Epithelial cell of proximal tubule (primary cell): Measurements from ENCODE around the gene LAGE3. TPM values are rescaled to one million over a fixed set of nuclear protein-coding genes. Genes with fewer than 3 reads are reported as not detected.
"Not testable (repeated sequence)": the region's sequence is repeated elsewhere in the genome, so short reads cannot be mapped to it uniquely, and the experiment has no call there.

Experiments used
- DNase-seq: peaks from one replicate; pipeline ENCODE4 v3.0.0-alpha.2; 2011; ENCODE audit warnings: low read depth
- H3K4me3 ChIP-seq: 2 replicates; pipeline ENCODE4 v1.5.1; 2011; ENCODE audit warnings: low read depth, mild to moderate bottlenecking, low read length
- total RNA-seq: library from RNA; depleted of rRNA; stranded (reverse); fragments of >200 nt; gene quantifications from 2 replicates; pipeline ENCODE4 v1.2.3, GENCODE V29; 2015
- TF ChIP-seq, protein P1 (sequence below): conservative IDR thresholded peaks from 2 replicates; pipeline ENCODE4 v1.5.1; 2012; ENCODE audit warnings: low read depth, mild to moderate bottlenecking, low read length

Gene LAGE3
- total RNA-seq, 1 donor from 2014 or later = 23.0 TPM

DNA sequence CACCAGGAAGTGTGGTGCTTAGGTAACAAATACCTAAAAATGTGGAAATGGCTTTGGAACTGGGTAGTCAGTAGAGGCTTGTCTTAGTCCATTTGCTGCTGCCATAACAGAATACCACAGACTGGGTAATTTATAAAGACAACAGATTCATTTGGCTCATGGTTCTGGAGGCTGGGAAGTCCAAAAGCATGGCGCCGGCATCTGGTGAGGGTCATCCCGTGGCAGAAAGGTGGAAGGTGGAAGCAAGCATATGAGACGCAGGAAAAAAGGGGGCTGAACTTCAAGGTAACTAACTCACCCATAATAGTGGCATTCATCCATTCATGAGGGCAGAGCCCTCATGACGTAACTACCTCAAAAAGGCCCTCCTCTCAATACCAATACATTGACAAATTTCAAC is 30.4 kb upstream of the LAGE3 start:
- DNase-seq = no peak
- TF ChIP-seq, protein P1, sequence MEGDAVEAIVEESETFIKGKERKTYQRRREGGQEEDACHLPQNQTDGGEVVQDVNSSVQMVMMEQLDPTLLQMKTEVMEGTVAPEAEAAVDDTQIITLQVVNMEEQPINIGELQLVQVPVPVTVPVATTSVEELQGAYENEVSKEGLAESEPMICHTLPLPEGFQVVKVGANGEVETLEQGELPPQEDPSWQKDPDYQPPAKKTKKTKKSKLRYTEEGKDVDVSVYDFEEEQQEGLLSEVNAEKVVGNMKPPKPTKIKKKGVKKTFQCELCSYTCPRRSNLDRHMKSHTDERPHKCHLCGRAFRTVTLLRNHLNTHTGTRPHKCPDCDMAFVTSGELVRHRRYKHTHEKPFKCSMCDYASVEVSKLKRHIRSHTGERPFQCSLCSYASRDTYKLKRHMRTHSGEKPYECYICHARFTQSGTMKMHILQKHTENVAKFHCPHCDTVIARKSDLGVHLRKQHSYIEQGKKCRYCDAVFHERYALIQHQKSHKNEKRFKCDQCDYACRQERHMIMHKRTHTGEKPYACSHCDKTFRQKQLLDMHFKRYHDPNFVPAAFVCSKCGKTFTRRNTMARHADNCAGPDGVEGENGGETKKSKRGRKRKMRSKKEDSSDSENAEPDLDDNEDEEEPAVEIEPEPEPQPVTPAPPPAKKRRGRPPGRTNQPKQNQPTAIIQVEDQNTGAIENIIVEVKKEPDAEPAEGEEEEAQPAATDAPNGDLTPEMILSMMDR = no peak
- no peak overlapping the region for H3K4me3 ChIP-seq

DNA sequence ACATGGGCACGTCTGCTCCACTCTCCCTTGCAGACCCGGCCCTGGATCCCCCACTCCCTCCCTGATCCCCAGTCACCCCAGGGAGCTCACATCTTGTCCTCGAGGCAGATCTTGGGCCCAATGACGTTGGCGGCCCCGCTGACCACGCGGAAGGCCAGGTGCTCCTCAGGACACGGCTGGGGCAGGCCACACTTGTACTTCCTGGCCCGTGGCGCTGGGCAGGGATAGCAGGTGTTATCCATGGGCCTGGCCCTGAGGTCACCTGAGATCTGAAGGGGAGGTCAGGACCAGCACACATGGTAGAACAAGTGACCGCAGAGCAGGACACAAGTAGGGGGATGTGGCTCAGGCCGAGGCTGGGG is 29.3 kb upstream of the LAGE3 start:
- no peak for DNase-seq
- TF ChIP-seq, protein P1 = no peak

DNA sequence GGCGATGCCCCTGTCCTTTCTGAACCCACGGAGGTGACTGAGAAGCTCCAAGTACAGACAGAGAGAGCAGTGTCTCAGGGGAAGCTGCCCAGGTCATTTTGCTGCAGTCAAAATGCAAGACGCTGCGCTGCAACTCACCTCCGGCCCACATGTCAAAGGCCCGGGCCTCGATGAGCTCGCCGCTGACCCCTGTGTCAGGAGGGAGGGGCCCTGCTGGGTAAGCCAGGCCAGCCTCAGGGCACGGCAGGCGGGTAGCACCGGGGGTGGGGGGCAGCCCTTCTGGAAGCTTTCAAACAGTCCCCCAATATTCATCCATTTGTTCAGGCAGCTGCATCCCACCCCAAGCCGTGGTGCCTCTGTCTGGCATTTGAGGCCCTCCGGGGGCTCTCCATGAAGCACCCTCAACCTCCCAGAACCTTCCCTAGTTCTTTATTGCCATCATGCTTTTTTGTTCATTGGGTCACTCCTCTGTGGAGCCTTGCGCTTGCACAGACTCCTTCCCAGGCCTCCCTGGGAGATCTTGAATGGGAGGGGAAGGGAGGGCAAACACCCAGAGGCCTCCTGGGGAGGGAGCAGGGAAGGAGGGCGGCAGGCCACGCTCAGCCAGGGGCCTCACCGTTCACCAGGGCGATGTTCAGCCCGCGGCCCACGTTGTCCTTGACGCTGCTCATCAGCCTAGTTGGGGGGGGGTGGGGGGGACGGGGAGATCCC is 28.7 kb upstream of the LAGE3 start:
- no peak for DNase-seq
- TF ChIP-seq, protein P1 = no peak
- no peak overlapping the region for H3K4me3 ChIP-seq

More for the DNA sequence above, 29.3 kb upstream of the LAGE3 start:
- H3K4me3 ChIP-seq = no peak overlapping the region

DNA sequence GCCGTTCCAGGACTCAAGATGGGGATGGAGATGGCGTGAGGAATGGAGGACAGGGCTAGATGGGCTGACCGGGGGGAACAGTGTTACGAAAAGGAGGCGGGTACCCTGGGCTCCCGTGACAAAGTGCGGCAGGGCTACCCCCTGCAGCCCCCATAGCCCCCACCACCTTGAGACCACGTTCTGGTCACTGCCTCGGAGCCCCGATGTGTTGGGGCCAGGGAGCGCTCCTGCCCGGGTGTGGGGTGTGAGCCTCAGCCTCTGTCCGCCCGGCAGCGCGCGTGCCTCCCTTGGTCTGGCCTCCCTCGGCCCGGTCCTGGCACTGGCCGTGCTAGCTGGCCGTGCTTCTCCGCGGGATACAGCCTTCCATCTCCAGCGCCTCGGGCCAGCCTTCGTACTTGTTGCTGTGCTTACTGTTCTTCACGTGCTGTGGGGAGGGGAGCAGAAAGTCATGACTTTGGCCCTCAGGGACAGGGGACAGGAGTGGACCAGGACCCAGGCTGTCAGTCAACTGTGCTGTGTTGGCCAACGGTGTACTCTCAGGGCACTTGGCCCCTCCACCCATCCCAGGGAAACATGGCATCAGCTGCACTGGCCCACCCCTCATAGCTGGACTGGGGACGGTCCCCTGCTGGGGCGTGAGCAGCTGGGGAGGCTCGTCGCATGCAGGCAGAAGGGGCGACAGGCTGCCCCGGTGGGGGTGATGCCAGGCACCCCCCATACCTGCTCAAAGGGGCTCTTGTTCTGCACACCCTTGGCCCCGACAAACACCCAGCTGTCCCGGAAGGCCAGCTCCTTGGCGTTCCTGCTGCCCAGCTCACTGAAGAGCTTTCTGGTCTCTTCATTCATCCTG is 27.6 kb upstream of the LAGE3 start:
- TF ChIP-seq, protein P1 = no peak
- DNase-seq = no peak
- H3K4me3 ChIP-seq = no peak overlapping the region

DNA sequence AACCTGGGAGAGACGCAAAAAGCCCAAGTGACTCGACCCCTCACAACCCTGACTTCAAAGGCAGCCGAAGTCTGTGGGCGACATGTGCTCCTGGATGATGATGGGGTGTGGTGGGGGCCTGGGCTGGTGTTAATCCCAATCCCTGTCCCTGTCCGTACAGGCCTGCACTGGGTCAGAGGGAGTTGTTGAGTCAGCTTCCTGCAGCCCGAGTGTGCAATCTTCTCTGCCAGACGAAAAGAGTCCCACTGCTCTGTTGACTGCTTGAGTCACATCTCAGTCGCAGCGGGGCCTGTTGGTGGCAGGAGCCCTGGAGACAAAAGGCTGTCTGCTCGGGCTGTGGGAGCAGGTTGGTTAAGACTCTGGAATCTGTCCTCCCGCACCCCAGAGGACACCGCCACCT is 26.7 kb upstream of the LAGE3 start:
- H3K4me3 ChIP-seq = no peak overlapping the region
- no peak for DNase-seq
- TF ChIP-seq, protein P1 = no peak

DNA sequence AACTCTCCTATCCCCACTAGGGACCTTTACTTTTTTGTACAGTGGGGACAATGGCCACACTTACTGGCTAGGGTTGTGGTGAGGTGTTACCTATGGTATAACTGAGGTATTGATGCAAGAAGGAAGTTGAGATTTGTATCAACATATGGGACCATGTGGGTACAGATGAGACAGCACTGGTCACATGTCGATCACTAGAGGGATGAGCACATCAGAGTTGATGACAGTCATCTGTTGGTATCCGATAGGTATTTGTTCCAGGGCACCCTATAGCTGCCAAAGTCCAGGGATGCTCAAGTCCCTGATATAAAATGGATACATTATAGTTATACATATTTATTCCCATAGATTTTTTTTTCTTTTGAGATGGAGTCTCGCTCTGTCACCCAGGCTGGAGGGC is 23.9 kb upstream of the LAGE3 start:
- TF ChIP-seq, protein P1 = no peak
- DNase-seq = no peak
- H3K4me3 ChIP-seq = no peak overlapping the region

DNA sequence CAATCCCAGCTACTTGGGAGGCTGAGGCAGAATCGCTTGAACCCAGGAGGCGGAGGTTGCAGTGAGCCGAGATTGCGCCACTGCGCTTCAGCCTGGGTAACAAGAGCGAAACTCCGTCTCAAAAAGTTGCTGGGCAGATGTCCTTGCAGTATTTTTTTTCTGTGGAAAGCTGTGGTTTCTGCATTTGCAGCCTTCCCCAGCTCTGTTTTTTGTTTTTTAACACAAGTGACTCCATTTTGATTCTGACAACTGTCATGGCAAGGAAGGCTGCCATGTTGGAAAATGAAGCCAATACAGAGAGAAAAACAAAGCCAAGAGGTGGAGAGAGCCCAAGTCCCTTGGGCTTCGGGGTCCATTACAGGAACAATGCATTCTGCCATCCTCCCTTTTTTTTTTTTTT is 23.0 kb upstream of the LAGE3 start:
- TF ChIP-seq, protein P1 = no peak
- no peak for DNase-seq
- no peak overlapping the region for H3K4me3 ChIP-seq

DNA sequence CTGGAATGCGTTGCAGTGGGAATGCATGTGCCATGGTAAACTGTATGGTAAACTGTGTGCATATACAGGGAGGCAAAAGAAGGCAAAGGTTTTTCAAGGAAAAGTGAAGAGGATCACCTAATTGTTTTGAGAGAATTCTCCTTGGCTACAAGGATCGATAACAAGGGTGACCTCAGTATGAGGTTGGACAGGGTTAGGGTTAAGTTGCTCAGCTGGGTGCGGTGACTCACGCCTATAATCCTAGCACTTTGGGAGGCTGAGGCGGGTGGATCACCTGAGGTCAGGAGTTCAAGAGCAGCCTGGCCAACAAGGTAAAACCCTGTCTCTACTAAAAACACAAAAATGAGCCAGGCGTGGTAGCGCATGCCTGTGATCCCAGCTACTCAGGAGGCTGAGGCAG is 22.3 kb upstream of the LAGE3 start:
- not testable (repeated sequence) for H3K4me3 ChIP-seq, DNase-seq

DNA sequence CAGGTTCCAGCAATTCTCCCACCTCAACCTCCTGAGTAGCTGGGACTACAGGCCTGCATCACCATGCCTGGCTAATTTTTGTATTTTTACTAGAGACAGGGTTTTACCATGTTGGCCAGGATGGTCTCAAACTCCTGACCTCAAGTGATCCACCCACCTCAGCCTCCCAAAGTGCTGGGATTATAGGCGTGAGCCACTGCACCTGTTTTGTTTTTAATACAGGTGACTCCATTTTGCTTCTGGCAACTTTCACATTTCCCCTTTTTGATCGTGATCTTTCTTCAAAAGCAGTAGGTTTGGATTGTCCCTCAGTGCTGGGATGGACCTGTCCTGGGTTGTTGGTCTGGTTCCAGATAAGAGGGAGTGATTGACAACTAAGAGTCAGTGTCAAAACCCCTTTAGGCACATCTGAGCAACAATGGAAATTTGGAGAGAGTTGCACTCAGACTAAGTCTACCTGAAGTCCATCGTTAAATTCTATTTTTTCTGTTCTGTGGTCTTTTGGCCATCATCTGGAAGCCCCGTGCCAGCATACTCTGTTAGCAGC is 17.6 kb upstream of the LAGE3 start:
- not testable (repeated sequence) for H3K4me3 ChIP-seq, DNase-seq
